PC-9 (cell line): Measurements from ENCODE around the gene UGGT2. TPM values are rescaled to one million over a fixed set of nuclear protein-coding genes. Genes with fewer than 3 reads are reported as not detected.
A peak's percentile ranks its signal among the peaks of the same experiment; 100 is the strongest.

Source experiments
- BruUV-seq: library from RNA; stranded (reverse); fragments of 400-500 nt; replicated peaks from 2 replicates; lab custom pipeline; 2021; lab: Mats Ljungman, UMichigan
- CTCF ChIA-PET: fragments of 300-600 bp; sonication (Branson Sonifier 250); formaldehyde crosslinking; loops from one replicate; lab custom pipeline; 2022; ENCODE audit warnings: antibody characterized with exemption; lab: Charles Lee
- POLR2A ChIA-PET: fragments of 300-600 bp; sonication (Branson Sonifier 250); formaldehyde crosslinking; loops from one replicate; lab custom pipeline; 2022; ENCODE audit warnings: antibody characterized with exemption; ENCODE audit not compliant: unreplicated experiment; lab: Charles Lee
- DNase-seq, 2 experiments: peaks; one replicate each; pipeline versions ENCODE4 v3.0.0 to v3.0.0-alpha.2; 2015 to 2022; ENCODE audit warnings: mixed read lengths in 1 of 2
- H2AFZ ChIP-seq: fragments of 200-600 bp; sonication (generic); 2 replicates; pipeline ENCODE4 v1.8.1; 2017; ENCODE audit warnings: antibody characterized with exemption
- H3F3A ChIP-seq: fragments of 200-600 bp; sonication (generic); 2 replicates; pipeline ENCODE4 v1.8.1; 2017; ENCODE audit warnings: antibody characterized with exemption, mild to moderate bottlenecking, low read depth; ENCODE audit not compliant: insufficient read depth
- H3K27ac ChIP-seq: fragments of 200-600 bp; sonication (generic); 2 replicates; pipeline ENCODE4 v1.6.1; 2016; ENCODE audit warnings: mixed run types
- H3K27me3 ChIP-seq: fragments of 200-600 bp; sonication (generic); 2 replicates; pipeline ENCODE4 v1.6.1; 2016; ENCODE audit warnings: low read depth, mixed run types; ENCODE audit not compliant: insufficient read depth
- H3K36me3 ChIP-seq: fragments of 200-600 bp; sonication (generic); 2 replicates; pipeline ENCODE4 v1.6.1; 2016; ENCODE audit warnings: low read depth, mixed run types
- H3K4me1 ChIP-seq: fragments of 200-600 bp; sonication (generic); replicated peaks from 2 replicates; pipeline ENCODE4 v1.6.1; 2016; ENCODE audit warnings: mixed run types; ENCODE audit not compliant: insufficient read depth
- H3K4me2 ChIP-seq: fragments of 200-600 bp; sonication (generic); 2 replicates; pipeline ENCODE4 v1.6.1; 2017; ENCODE audit warnings: mixed run types
- H3K4me3 ChIP-seq: fragments of 200-600 bp; sonication (generic); 2 replicates; pipeline ENCODE4 v1.6.1; 2016; ENCODE audit warnings: mixed run types
- H3K79me2 ChIP-seq: fragments of 200-600 bp; sonication (generic); 2 replicates; pipeline ENCODE4 v1.6.1; 2017; ENCODE audit warnings: low read depth, mixed run types
- H3K9me2 ChIP-seq: fragments of 200-600 bp; sonication (generic); 2 replicates; pipeline ENCODE4 v1.8.1; 2017; ENCODE audit warnings: mild to moderate bottlenecking; ENCODE audit not compliant: insufficient read depth
- H3K9me3 ChIP-seq: fragments of 200-600 bp; sonication (generic); 2 replicates; pipeline ENCODE4 v1.8.1; 2016; ENCODE audit warnings: low read depth; ENCODE audit not compliant: insufficient read depth
- H4K20me1 ChIP-seq: fragments of 200-600 bp; sonication (generic); 2 replicates; pipeline ENCODE4 v1.8.1; 2017; ENCODE audit not compliant: insufficient read depth
- CTCF ChIP-seq: fragments of 200-600 bp; sonication (generic); conservative IDR thresholded peaks from 2 replicates; pipeline ENCODE4 v1.6.1; 2017; ENCODE audit warnings: mixed run types, antibody characterized with exemption, mild to moderate bottlenecking, moderate library complexity
- EZH2 ChIP-seq: fragments of 200-600 bp; sonication (generic); IDR thresholded peaks from 2 replicates; pipeline ENCODE4 v1.8.0; 2017; ENCODE audit warnings: antibody characterized with exemption, low read depth
- intact Hi-C: fragments of 100-400 bp; cut with micrococcal nuclease; formaldehyde crosslinking; loops from one replicate; pipeline ENCODE4 v1.10.0; 2022; ENCODE audit not compliant: unreplicated experiment
- total RNA-seq: library from RNA; stranded (reverse); gene quantifications from 2 replicates; pipeline ENCODE4 v1.2.3, GENCODE V29; 2021

The UGGT2 gene
- total RNA-seq, 1 experiment from 2014 or later = 27.5 TPM

DNA sequence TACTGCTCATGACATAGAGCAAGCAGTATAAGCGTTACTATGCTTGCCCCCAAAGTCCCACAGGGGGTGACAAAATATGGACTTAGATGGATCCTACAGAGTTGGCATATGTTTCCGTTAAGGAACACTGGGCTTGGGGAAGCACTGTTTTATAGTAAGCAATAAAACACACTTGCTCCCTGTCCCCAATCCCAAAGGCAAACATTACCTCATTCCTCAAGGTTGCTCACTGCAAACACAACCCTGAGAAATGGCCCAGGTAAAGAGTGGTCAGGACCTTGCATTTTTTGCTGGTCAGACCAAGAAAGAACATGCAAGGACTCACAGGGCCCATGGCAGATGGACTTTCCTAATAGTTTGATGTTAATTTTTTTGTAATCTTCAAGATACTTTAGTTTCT, 32.3 kb downstream of the UGGT2 start:
- CTCF ChIA-PET = interaction anchor here (1.5 kb wide), 1 partner anchor 797 kb away, joined by 13 read pairs; no protein-coding TSS in a partner anchor
- H4K20me1 ChIP-seq = no peaks in the 10 kb centered on the region
- POLR2A ChIA-PET = no interaction called here
- no peaks in the 10 kb centered on the region for H3F3A ChIP-seq
- intact Hi-C loops = loop anchor here (5.0 kb wide), 1 partner anchor 936 kb away; no protein-coding TSS in a partner anchor
- H3K9me2 ChIP-seq = no peaks in the 10 kb centered on the region
- peaks cover 4% of the 10 kb centered on the region; the same call in 1 of the 2 replicates for H3K36me3 ChIP-seq
- no peaks in the 10 kb centered on the region for H3K4me1 ChIP-seq
- no peaks in the 10 kb centered on the region for H3K27me3 ChIP-seq
- no peaks in the 10 kb centered on the region for H3K79me2 ChIP-seq
- H3K4me2 ChIP-seq = no peak overlapping the region
- no TSS peak for BruUV-seq
- no peak for DNase-seq
- no peak overlapping the region for H2AFZ ChIP-seq
- H3K4me3 ChIP-seq = no peak overlapping the region
- no peak overlapping the region for H3K27ac ChIP-seq
- no peaks in the 10 kb centered on the region for H3K9me3 ChIP-seq
- TF ChIP-seq CTCF (no peak), EZH2 (no peak)

DNA sequence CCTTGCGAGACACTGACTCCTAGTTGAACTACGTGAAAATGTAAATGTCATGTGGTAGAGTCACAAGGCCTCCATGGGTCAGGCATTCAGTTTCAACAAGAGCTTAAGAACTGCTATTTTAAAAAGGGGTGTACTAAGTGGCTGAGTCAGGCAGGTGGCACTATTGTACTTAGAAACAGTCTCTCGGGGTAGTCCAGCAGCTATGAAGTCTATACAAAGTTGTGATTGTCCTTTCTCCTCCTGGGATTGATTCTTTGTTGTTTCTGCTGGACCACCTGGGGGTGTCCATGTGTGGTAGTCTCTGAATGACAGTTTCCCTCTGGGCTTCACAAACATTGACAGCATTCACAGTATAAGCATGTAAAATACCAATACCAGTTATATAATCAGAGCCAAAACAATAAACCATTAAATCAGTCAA, 33.0 kb downstream of the UGGT2 start:
- no peaks in the 10 kb centered on the region for H3K9me3 ChIP-seq
- H2AFZ ChIP-seq = no peak overlapping the region
- no peaks in the 10 kb centered on the region for H3K79me2 ChIP-seq
- no peaks in the 10 kb centered on the region for H3F3A ChIP-seq
- no peak overlapping the region for H3K4me2 ChIP-seq
- DNase-seq = peak; percentile 19 to 59
- ChIA-PET CTCF (interaction anchor here (0.9 to 1.5 kb wide), 3 partner anchors 16 to 797 kb away, joined by 4 to 13 read pairs (median 4); no protein-coding TSS in a partner anchor), POLR2A (no interaction called here)
- H3K27ac ChIP-seq = no peak overlapping the region
- H3K36me3 ChIP-seq = peaks cover 4% of the 10 kb centered on the region; the same call in 1 of the 2 replicates
- BruUV-seq = no TSS peak
- H3K9me2 ChIP-seq = no peaks in the 10 kb centered on the region
- peak; percentile 86 for TF ChIP-seq CTCF
- no peak for TF ChIP-seq EZH2
- no peaks in the 10 kb centered on the region for H3K4me1 ChIP-seq
- intact Hi-C loops = loop anchor here (5.0 kb wide), 1 partner anchor 937 kb away; no protein-coding TSS in a partner anchor
- H4K20me1 ChIP-seq = no peaks in the 10 kb centered on the region
- H3K4me3 ChIP-seq = no peak overlapping the region
- H3K27me3 ChIP-seq = no peaks in the 10 kb centered on the region

- H3K36me3 ChIP-seq = 0 out of 2 replicates have a peak, but pooled peaks cover 6% of the 10 kb centered on the region
- CTCF ChIA-PET = no interaction called here
- POLR2A ChIA-PET = no interaction called here
Observed at GRCh38 chr13:96018135-96018534, 35.1 kb downstream of the UGGT2 start.

More at GRCh38 chr13:96018135-96018534, 35.1 kb downstream of the UGGT2 start:
- Histone ChIP-seq H3K4me3 (no peak overlapping the region), H2AFZ (no peak overlapping the region), H3F3A (no peaks in the 10 kb centered on the region), H3K27me3 (no peaks in the 10 kb centered on the region), H3K9me2 (no peaks in the 10 kb centered on the region), H3K79me2 (no peaks in the 10 kb centered on the region), H3K4me2 (no peak overlapping the region), H3K9me3 (no peaks in the 10 kb centered on the region), H3K27ac (no peak overlapping the region), H4K20me1 (no peaks in the 10 kb centered on the region), H3K4me1 (no peaks in the 10 kb centered on the region)
- no TSS peak for BruUV-seq
- intact Hi-C loops = no loop called here
- no peak for DNase-seq
- TF ChIP-seq EZH2 = no peak
- TF ChIP-seq CTCF = no peak
